HepG2 (cell line): ENCODE data around the gene AMOTL2. TPM values are rescaled to one million over a fixed set of nuclear protein-coding genes. Genes with fewer than 3 reads are reported as not detected.

Experiments used
- ATF4 ChIP-seq, 2 experiments: fragments of 450-650 bp in 1 of 2; sonication (generic) in 1 of 2; formaldehyde crosslinking; IDR thresholded peaks; 2 replicates each; pipeline versions ENCODE4 v1.5.0 to v1.8.0; 2020 to 2022; ENCODE audit warnings: mild to moderate bottlenecking in 1 of 2, missing genetic modification reagents in 1 of 2
- ATF7-NPFF ChIP-seq: sonication (generic); formaldehyde crosslinking; IDR thresholded peaks from 2 replicates; pipeline ENCODE4 v1.8.1; 2023; ENCODE audit warnings: mild to moderate bottlenecking, low read depth, missing genetic modification reagents, moderate library complexity
- BRD4 ChIP-seq: sonication (generic); formaldehyde crosslinking; IDR thresholded peaks from 2 replicates; pipeline ENCODE4 v1.4.0; 2020; ENCODE audit warnings: missing genetic modification reagents
- FOSL1 ChIP-seq: sonication (generic); formaldehyde crosslinking; IDR thresholded peaks from 2 replicates; pipeline ENCODE4 v1.9.0; 2021; ENCODE audit warnings: missing genetic modification reagents, borderline replicate concordance
- GTF2F1 ChIP-seq: fragments of 150-350 bp; IDR thresholded peaks from 2 replicates; pipeline ENCODE4 v1.6.1; 2014; ENCODE audit warnings: low read length
- GTF3A ChIP-seq: sonication (generic); formaldehyde crosslinking; conservative IDR thresholded peaks from 2 replicates; pipeline ENCODE4 v1.4.0; 2020; ENCODE audit warnings: mild to moderate bottlenecking, missing genetic modification reagents
- GZF1 ChIP-seq: sonication (generic); formaldehyde crosslinking; IDR thresholded peaks from 2 replicates; pipeline ENCODE4 v1.5.1; 2020; ENCODE audit warnings: mild to moderate bottlenecking, missing genetic modification reagents
- HDAC1 ChIP-seq: sonication (generic); formaldehyde crosslinking; IDR thresholded peaks from 2 replicates; pipeline ENCODE4 v1.5.1; 2020; ENCODE audit warnings: mild to moderate bottlenecking, missing genetic modification reagents
- HINFP ChIP-seq: sonication (generic); formaldehyde crosslinking; IDR thresholded peaks from 2 replicates; pipeline ENCODE4 v1.4.0; 2020; ENCODE audit warnings: low read depth, mild to moderate bottlenecking, missing genetic modification reagents
- JUND ChIP-seq: sonication (generic); formaldehyde crosslinking; IDR thresholded peaks from 2 replicates; pipeline ENCODE4 v1.8.0; 2022; ENCODE audit warnings: mild to moderate bottlenecking, missing genetic modification reagents
- KLF12 ChIP-seq: sonication (generic); formaldehyde crosslinking; IDR thresholded peaks from 2 replicates; pipeline ENCODE4 v1.4.0; 2020; ENCODE audit warnings: missing genetic modification reagents, borderline replicate concordance
- NKX3-1 ChIP-seq: sonication (generic); formaldehyde crosslinking; IDR thresholded peaks from 2 replicates; pipeline ENCODE4 v1.5.0; 2020; ENCODE audit warnings: missing genetic modification reagents
- REST ChIP-seq, 2 experiments: IDR thresholded peaks; 2 replicates each; pipeline ENCODE4 v1.6.1; 2011 to 2012; ENCODE audit warnings: low read length in 2 of 2, borderline replicate concordance in 1 of 2, low read depth in 1 of 2, mild to moderate bottlenecking in 1 of 2, moderate library complexity in 1 of 2
- SAP130 ChIP-seq: IDR thresholded peaks from 2 replicates; pipeline ENCODE4 v1.6.1; 2016; ENCODE audit warnings: low read depth
- SIN3B ChIP-seq: fragments of 150-350 bp; IDR thresholded peaks from 2 replicates; pipeline ENCODE4 v1.6.1; 2014; ENCODE audit warnings: low read length
- TEAD3 ChIP-seq: optimal IDR thresholded peaks from 2 replicates; pipeline ENCODE3; 2016; ENCODE audit warnings: borderline replicate concordance
- TERF1 ChIP-seq: sonication (generic); formaldehyde crosslinking; IDR thresholded peaks from 2 replicates; pipeline ENCODE4 v1.8.0; 2022; ENCODE audit warnings: mild to moderate bottlenecking, missing genetic modification reagents, moderate library complexity
- ZEB1 ChIP-seq: IDR thresholded peaks from 2 replicates; pipeline ENCODE4 v1.6.1; 2012; ENCODE audit warnings: mild to moderate bottlenecking, low read depth, inconsistent platforms; ENCODE audit not compliant: insufficient replicate concordance
- ZMYM2 ChIP-seq: sonication (generic); formaldehyde crosslinking; IDR thresholded peaks from 2 replicates; pipeline ENCODE4 v1.8.0; 2022; ENCODE audit warnings: mild to moderate bottlenecking, missing genetic modification reagents
- ZMYM4 ChIP-seq: sonication (generic); formaldehyde crosslinking; IDR thresholded peaks from 2 replicates; pipeline ENCODE4 v1.8.1; 2023; ENCODE audit warnings: mild to moderate bottlenecking, missing genetic modification reagents
- ZNF343 ChIP-seq: sonication (generic); formaldehyde crosslinking; IDR thresholded peaks from 2 replicates; pipeline ENCODE4 v1.4.0; 2020; ENCODE audit warnings: mild to moderate bottlenecking, missing genetic modification reagents
- ZNF501 ChIP-seq: sonication (generic); formaldehyde crosslinking; IDR thresholded peaks from 2 replicates; pipeline ENCODE4 v1.5.1; 2020; ENCODE audit warnings: mild to moderate bottlenecking, moderate library complexity, missing genetic modification reagents
- ZNF605 ChIP-seq: sonication (generic); formaldehyde crosslinking; IDR thresholded peaks from 2 replicates; pipeline ENCODE4 v1.8.0; 2022; ENCODE audit warnings: mild to moderate bottlenecking, missing genetic modification reagents
- polyA plus RNA-seq, 8 experiments: library from polyadenylated mRNA; depleted of rRNA in 3 of 8; stranded (reverse) in 7 of 8; unstranded in 1 of 8; fragments of >200 nt; fragmentation: Illumina TruSeq in 4 of 8; extraction: Trizol in 4 of 8; gene quantifications; 2 replicates each; pipeline versions ENCODE4 v1.2.1 to v1.2.3, GENCODE V29; 2011 to 2016; ENCODE audit warnings: low read depth in 4 of 8, missing spikeins in 1 of 8, mixed read lengths in 1 of 8; ENCODE audit not compliant: insufficient read depth in 1 of 8
- total RNA-seq, 5 experiments: library from RNA; depleted of rRNA; stranded (reverse); fragments of >200 nt; fragmentation: Illumina TruSeq; extraction: Trizol; gene quantifications; 2 replicates each; pipeline ENCODE4 v1.2.3, GENCODE V29; 2016; ENCODE audit warnings: low read depth in 1 of 5

The AMOTL2 gene
- total and polyA plus RNA-seq, 2 of the 13 experiments (the other 11 are each of a cell fraction or from before 2014, with no cell fraction given), result 17.3 to 18.5 TPM

GRCh38 chr3:134373271-134374104 is 759 bp downstream of the AMOTL2 start (continued):
- TF ChIP-seq KLF12, result no peak
- TF ChIP-seq SAP130 (CRISPR knock-in tag), result peak; percentile 65; the same call in 1 of the 2 replicates
- peak in 1 of 2 experiments; percentile 29; a peak in 1 of 4 replicates for TF ChIP-seq REST (IDR thresholded peaks at IDR 0.05; ENCODE audit: borderline replicate concordance in 1 of 2, low read depth in 1 of 2, low read length in 2 of 2)
- peak; percentile 55 for TF ChIP-seq TEAD3 (CRISPR knock-in tag)
- no peak for TF ChIP-seq GTF3A (CRISPR knock-in tag)
- TF ChIP-seq HINFP (CRISPR knock-in tag), result peak; percentile 43; the same call in 1 of the 2 replicates
- TF ChIP-seq ATF4 (CRISPR knock-in tag; IDR thresholded peaks at IDR 0.05), result no peak
- peak; percentile 17 for TF ChIP-seq ZNF343
- no peak for TF ChIP-seq GTF2F1
- TF ChIP-seq TERF1 (CRISPR knock-in tag), result no peak
- TF ChIP-seq FOSL1, result no peak
- TF ChIP-seq ZMYM2 (CRISPR knock-in tag), result no peak
- TF ChIP-seq BRD4 (CRISPR knock-in tag), result 0 out of 2 replicates have a peak, but pooled peaks have one; percentile 25
- peak; percentile 6 for TF ChIP-seq ZEB1
- no peak for TF ChIP-seq SIN3B
- TF ChIP-seq HDAC1, result peak; percentile 21; the same call in 1 of the 2 replicates
- TF ChIP-seq GZF1, result no peak
- peak; percentile 26; the same call in 1 of the 2 replicates for TF ChIP-seq ATF7-NPFF (CRISPR knock-in tag)
- peak; percentile 91 for TF ChIP-seq JUND (CRISPR knock-in tag)
- peak; percentile 21; the same call in 1 of the 2 replicates for TF ChIP-seq ZMYM4 (CRISPR knock-in tag)
- TF ChIP-seq ZNF605 (CRISPR knock-in tag), result 0 out of 2 replicates have a peak, but pooled peaks have one; percentile 38
- peak; percentile 37; the same call in 1 of the 2 replicates for TF ChIP-seq ZNF501 (CRISPR knock-in tag)
- peak; percentile 37; the same call in 1 of the 2 replicates for TF ChIP-seq NKX3-1 (CRISPR knock-in tag)
